ENCODE results near the gene KRT83.

The KRT83 gene

GRCh38 chr12:52323001-52323400, 1.8 kb upstream of the KRT83 start:
- ChIA-PET POLR2A (no interaction called here), CTCF (interaction anchor here (1.0 to 1.5 kb wide), 2 partner anchors 166 to 174 kb away, joined by 3 to 7 read pairs; no protein-coding TSS in a partner anchor)
- no peak for TF ChIP-seq ZNF221 (tag by site-specific recombination; IDR thresholded peaks at IDR 0.05; ENCODE audit: borderline replicate concordance)
- TF ChIP-seq REST (tag by site-specific recombination; IDR thresholded peaks at IDR 0.05): no peak
- no peak for TF ChIP-seq ZNF121 (tag by site-specific recombination; IDR thresholded peaks at IDR 0.05)
- no peak for TF ChIP-seq ZNF324 (tag by site-specific recombination; IDR thresholded peaks at IDR 0.05)
- no peak for TF ChIP-seq IKZF3 (tag by site-specific recombination; IDR thresholded peaks at IDR 0.05)
- TF ChIP-seq ZNF555 (tag by site-specific recombination; conservative IDR thresholded peaks at IDR 0.05): no peak
- no peak for TF ChIP-seq ZIC2 (tag by site-specific recombination; IDR thresholded peaks at IDR 0.05)
- TF ChIP-seq SETDB1 (IDR thresholded peaks at IDR 0.05; ENCODE audit: insufficient read length, low read length): no peak
- TF ChIP-seq ZNF549 (tag by site-specific recombination; IDR thresholded peaks at IDR 0.05): no peak
- no peak for TF ChIP-seq KLF10 (tag by site-specific recombination; IDR thresholded peaks at IDR 0.05)
- TF ChIP-seq GLIS2 (tag by site-specific recombination; IDR thresholded peaks at IDR 0.05): no peak

GRCh38 chr12:52322069-52322468, 871 bp upstream of the KRT83 start:
- H3K36me3 ChIP-seq (ENCODE audit: control insufficient read depth in 2 of 2, insufficient read depth in 1 of 2, low read length in 2 of 2): no peaks in the 10 kb centered on the region
- H3K27ac ChIP-seq (ENCODE audit: extremely low read depth, low read depth, low read length): no peak overlapping the region
- TF ChIP-seq SP2 (tag by site-specific recombination; IDR thresholded peaks at IDR 0.05): no peak
- TF ChIP-seq ELK4 (IDR thresholded peaks at IDR 0.05; ENCODE audit: borderline replicate concordance, low read depth, low read length): no peak
- no peak for TF ChIP-seq ZNF692 (tag by site-specific recombination; IDR thresholded peaks at IDR 0.05)
- TF ChIP-seq ZSCAN23 (tag by site-specific recombination; IDR thresholded peaks at IDR 0.05): no peak
- no peak for TF ChIP-seq GFI1B (tag by site-specific recombination; IDR thresholded peaks at IDR 0.05)
- TF ChIP-seq ZNF433 (tag by site-specific recombination; IDR thresholded peaks at IDR 0.05; ENCODE audit: low read depth): no peak
- TF ChIP-seq ZNF585B (tag by site-specific recombination; IDR thresholded peaks at IDR 0.05): no peak
- TF ChIP-seq, protein P1, sequence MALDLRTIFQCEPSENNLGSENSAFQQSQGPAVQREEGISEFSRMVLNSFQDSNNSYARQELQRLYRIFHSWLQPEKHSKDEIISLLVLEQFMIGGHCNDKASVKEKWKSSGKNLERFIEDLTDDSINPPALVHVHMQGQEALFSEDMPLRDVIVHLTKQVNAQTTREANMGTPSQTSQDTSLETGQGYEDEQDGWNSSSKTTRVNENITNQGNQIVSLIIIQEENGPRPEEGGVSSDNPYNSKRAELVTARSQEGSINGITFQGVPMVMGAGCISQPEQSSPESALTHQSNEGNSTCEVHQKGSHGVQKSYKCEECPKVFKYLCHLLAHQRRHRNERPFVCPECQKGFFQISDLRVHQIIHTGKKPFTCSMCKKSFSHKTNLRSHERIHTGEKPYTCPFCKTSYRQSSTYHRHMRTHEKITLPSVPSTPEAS (tag by site-specific recombination; IDR thresholded peaks at IDR 0.05): no peak
- TF ChIP-seq SCRT2 (tag by site-specific recombination; IDR thresholded peaks at IDR 0.05): no peak
- no peak for TF ChIP-seq ZNF660 (tag by site-specific recombination; IDR thresholded peaks at IDR 0.05)
- no peak for TF ChIP-seq ZNF274 (IDR thresholded peaks at IDR 0.05; ENCODE audit: low read length)
- TF ChIP-seq ZNF274 (tag by site-specific recombination; IDR thresholded peaks at IDR 0.05; ENCODE audit: borderline replicate concordance): no peak
- no peaks in the 10 kb centered on the region for H3K4me1 ChIP-seq (ENCODE audit: control insufficient read depth, insufficient read depth, low read length)
- ChIA-PET POLR2A (no interaction called here), CTCF (interaction anchor here (0.6 to 1.5 kb wide), 4 partner anchors 136 to 204 kb away, joined by 3 to 7 read pairs (median 4); partner anchors contain the start of gene KRT6A)
- no peak overlapping the region for H3K4me3 ChIP-seq (ENCODE audit: low read depth, low read length)
- H3K9me3 ChIP-seq (ENCODE audit: control insufficient read depth, insufficient read depth, low read depth, low read length): no peaks in the 10 kb centered on the region

More at GRCh38 chr12:52323001-52323400, 1.8 kb upstream of the KRT83 start:
- Histone ChIP-seq H3K4me3 (ENCODE audit: low read depth, low read length) (no peak overlapping the region), H3K9me3 (ENCODE audit: control insufficient read depth, insufficient read depth, low read depth, low read length) (no peaks in the 10 kb centered on the region), H3K36me3 (ENCODE audit: control insufficient read depth in 2 of 2, insufficient read depth in 1 of 2, low read length in 2 of 2) (no peaks in the 10 kb centered on the region), H3K27ac (ENCODE audit: extremely low read depth, low read depth, low read length) (no peak overlapping the region), H3K4me1 (ENCODE audit: control insufficient read depth, insufficient read depth, low read length) (no peaks in the 10 kb centered on the region)

Measured in HEK293 (cell line).